H9 (cell line): ENCODE results near the gene C11orf65. TPM values are rescaled to one million over a fixed set of nuclear protein-coding genes. Genes with fewer than 3 reads are reported as not detected.
A peak's percentile ranks its signal among the peaks of the same experiment; 100 is the strongest.

Experiments
- DNase-seq: peaks from one replicate; pipeline ENCODE4 v3.0.0-alpha.2; 2017
- H2AFZ ChIP-seq: one replicate; pipeline ENCODE4 v1.6.1; 2013; ENCODE audit warnings: mild to moderate bottlenecking, low read length, control low read depth, moderate library complexity
- H2AK5ac ChIP-seq: 2 replicates; pipeline ENCODE4 v1.6.1; 2013; ENCODE audit warnings: low read length, control low read depth, mixed read lengths; ENCODE audit not compliant: insufficient read length
- H2BK120ac ChIP-seq: one replicate; pipeline ENCODE4 v1.6.1; 2013; ENCODE audit warnings: low read depth, mild to moderate bottlenecking, low read length, control low read depth, inconsistent platforms; ENCODE audit not compliant: poor library complexity, severe bottlenecking
- H2BK12ac ChIP-seq: 2 replicates; pipeline ENCODE4 v1.6.1; 2013; ENCODE audit warnings: low read length, control low read depth, mixed read lengths, low read depth; ENCODE audit not compliant: insufficient read length
- H2BK15ac ChIP-seq: 2 replicates; pipeline ENCODE4 v1.6.1; 2013; ENCODE audit warnings: low read depth, low read length, control low read depth
- H2BK20ac ChIP-seq: one replicate; pipeline ENCODE4 v1.6.1; 2013; ENCODE audit warnings: low read depth, mild to moderate bottlenecking, low read length, control low read depth, inconsistent platforms; ENCODE audit not compliant: poor library complexity, severe bottlenecking
- H2BK5ac ChIP-seq: 2 replicates; pipeline ENCODE4 v1.6.1; 2013; ENCODE audit warnings: low read length, control low read depth, mixed read lengths; ENCODE audit not compliant: insufficient read length
- H3K14ac ChIP-seq: 2 replicates; pipeline ENCODE4 v1.6.1; 2013; ENCODE audit warnings: low read length, control low read depth; ENCODE audit not compliant: insufficient read depth
- H3K18ac ChIP-seq: 2 replicates; pipeline ENCODE4 v1.6.1; 2013; ENCODE audit warnings: low read depth, mild to moderate bottlenecking, mixed read lengths, low read length, control low read depth; ENCODE audit not compliant: insufficient read length
- H3K23ac ChIP-seq: 2 replicates; pipeline ENCODE4 v1.6.1; 2013; ENCODE audit warnings: low read length, control low read depth, mixed read lengths, low read depth; ENCODE audit not compliant: insufficient read length
- H3K23me2 ChIP-seq: 2 replicates; pipeline ENCODE4 v1.6.1; 2013; ENCODE audit warnings: low read depth, mild to moderate bottlenecking, mixed read lengths, low read length, control low read depth; ENCODE audit not compliant: insufficient read length, poor library complexity, severe bottlenecking
- H3K27ac ChIP-seq: 2 replicates; pipeline ENCODE4 v1.5.1; 2013; ENCODE audit warnings: low read length, control low read depth, mixed read lengths, low read depth; ENCODE audit not compliant: insufficient read length
- H3K27me3 ChIP-seq: 2 replicates; pipeline ENCODE4 v1.6.1; 2013; ENCODE audit warnings: low read length, control low read depth, inconsistent platforms; ENCODE audit not compliant: insufficient read depth
- H3K4ac ChIP-seq: 2 replicates; pipeline ENCODE4 v1.6.1; 2013; ENCODE audit warnings: low read depth, mild to moderate bottlenecking, control low read depth, inconsistent platforms, low read length, moderate library complexity
- H3K4me1 ChIP-seq: 2 replicates; pipeline ENCODE4 v1.6.1; 2013; ENCODE audit warnings: low read length, control low read depth, inconsistent platforms; ENCODE audit not compliant: insufficient read depth
- H3K4me2 ChIP-seq: 2 replicates; pipeline ENCODE4 v1.6.1; 2013; ENCODE audit warnings: low read length, control low read depth, mixed read lengths; ENCODE audit not compliant: insufficient read length, insufficient read depth
- H3K56ac ChIP-seq: 2 replicates; pipeline ENCODE4 v1.6.1; 2013; ENCODE audit warnings: low read depth, mild to moderate bottlenecking, mixed read lengths, low read length, control low read depth; ENCODE audit not compliant: insufficient read length
- H3K79me1 ChIP-seq: 2 replicates; pipeline ENCODE4 v1.6.1; 2013; ENCODE audit warnings: low read depth, mild to moderate bottlenecking, moderate library complexity, low read length, control low read depth, inconsistent platforms; ENCODE audit not compliant: insufficient read depth, poor library complexity, severe bottlenecking
- H3K79me2 ChIP-seq: 2 replicates; pipeline ENCODE4 v1.6.1; 2013; ENCODE audit warnings: low read length, control low read depth, inconsistent platforms; ENCODE audit not compliant: insufficient read depth
- H3K9ac ChIP-seq: 2 replicates; pipeline ENCODE4 v1.6.1; 2013; ENCODE audit warnings: low read length, control low read depth, mixed read lengths; ENCODE audit not compliant: insufficient read length; ENCODE audit errors: extremely low read depth
- H3K9me3 ChIP-seq: one replicate; pipeline ENCODE4 v1.6.1; 2013; ENCODE audit warnings: low read depth, low read length, inconsistent platforms; ENCODE audit not compliant: control insufficient read depth
- H3T11ph ChIP-seq: one replicate; pipeline ENCODE4 v1.6.1; 2013; ENCODE audit warnings: mild to moderate bottlenecking, low read length, control low read depth, inconsistent platforms
- H4K20me1 ChIP-seq: one replicate; pipeline ENCODE4 v1.6.1; 2013; ENCODE audit not compliant: control insufficient read depth, insufficient read length, insufficient read depth
- H4K5ac ChIP-seq: 2 replicates; pipeline ENCODE4 v1.6.1; 2013; ENCODE audit warnings: low read depth, mild to moderate bottlenecking, mixed read lengths, low read length, control low read depth; ENCODE audit not compliant: insufficient read length
- H4K8ac ChIP-seq: replicated peaks from 2 replicates; pipeline ENCODE4 v1.6.1; 2013; ENCODE audit warnings: low read length, control low read depth, mixed read lengths, low read depth; ENCODE audit not compliant: insufficient read length
- H4K91ac ChIP-seq: 2 replicates; pipeline ENCODE4 v1.6.1; 2013; ENCODE audit warnings: low read depth, mild to moderate bottlenecking, moderate library complexity, mixed read lengths, low read length, control low read depth; ENCODE audit not compliant: insufficient read length
- H3K27ac Mint-ChIP-seq, 3 experiments: 2 replicates in 2 of 3; 3 replicates in 1 of 3; pipeline ENCODE4 v1.8.0; 2020 to 2021; ENCODE audit warnings: mixed read lengths in 3 of 3, mild to moderate bottlenecking in 1 of 3, moderate library complexity in 1 of 3
- H3K27me3 Mint-ChIP-seq: 2 replicates; pipeline ENCODE4 v1.8.0; 2021; ENCODE audit warnings: low read depth, mild to moderate bottlenecking, moderate library complexity, mixed read lengths
- H3K36me3 Mint-ChIP-seq, 3 experiments: 2 replicates in 2 of 3; 3 replicates in 1 of 3; pipeline ENCODE4 v1.8.0; 2020 to 2021; ENCODE audit warnings: low read depth in 3 of 3, mixed read lengths in 3 of 3; ENCODE audit not compliant: insufficient read depth in 1 of 3
- H3K4me1 Mint-ChIP-seq, 2 experiments: 2 replicates each; pipeline ENCODE4 v1.8.0; 2020; ENCODE audit warnings: mixed read lengths in 2 of 2
- H3K4me3 Mint-ChIP-seq, 2 experiments: 2 replicates in 1 of 2; 3 replicates in 1 of 2; pipeline ENCODE4 v1.8.0; 2020 to 2021; ENCODE audit warnings: mild to moderate bottlenecking in 2 of 2, mixed read lengths in 2 of 2, moderate library complexity in 1 of 2
- H3K9me3 Mint-ChIP-seq, 2 experiments: 2 replicates in 1 of 2; 3 replicates in 1 of 2; pipeline ENCODE4 v1.8.0; 2020; ENCODE audit warnings: mild to moderate bottlenecking in 2 of 2, mixed read lengths in 2 of 2, moderate library complexity in 1 of 2
- WGBS: extraction: QIAGEN DNeasy Blood & Tissue Kit; methylation state at CpG from one replicate; pipeline ENCODE4 v1.1.7; 2013; ENCODE audit warnings: missing lambda C conversion rate, low lambda C conversion rate, mixed read lengths; ENCODE audit not compliant: insufficient read length; ENCODE audit errors: extremely low coverage; 5-methylcytosine and 5-hydroxymethylcytosine counted together
- total RNA-seq: library from RNA; stranded (reverse); gene quantifications from 2 replicates; pipeline ENCODE4 v1.2.1, GENCODE V29; 2021
- TF ChIP-seq, protein P1 (sequence below): fragments of 200-600 bp; sonication (generic); conservative IDR thresholded peaks from 3 replicates; pipeline ENCODE4 v1.8.0; 2021; ENCODE audit warnings: antibody characterized with exemption, mild to moderate bottlenecking

The C11orf65 gene
- total RNA-seq, 1 experiment from 2014 or later, result 0.55 TPM

DNA sequence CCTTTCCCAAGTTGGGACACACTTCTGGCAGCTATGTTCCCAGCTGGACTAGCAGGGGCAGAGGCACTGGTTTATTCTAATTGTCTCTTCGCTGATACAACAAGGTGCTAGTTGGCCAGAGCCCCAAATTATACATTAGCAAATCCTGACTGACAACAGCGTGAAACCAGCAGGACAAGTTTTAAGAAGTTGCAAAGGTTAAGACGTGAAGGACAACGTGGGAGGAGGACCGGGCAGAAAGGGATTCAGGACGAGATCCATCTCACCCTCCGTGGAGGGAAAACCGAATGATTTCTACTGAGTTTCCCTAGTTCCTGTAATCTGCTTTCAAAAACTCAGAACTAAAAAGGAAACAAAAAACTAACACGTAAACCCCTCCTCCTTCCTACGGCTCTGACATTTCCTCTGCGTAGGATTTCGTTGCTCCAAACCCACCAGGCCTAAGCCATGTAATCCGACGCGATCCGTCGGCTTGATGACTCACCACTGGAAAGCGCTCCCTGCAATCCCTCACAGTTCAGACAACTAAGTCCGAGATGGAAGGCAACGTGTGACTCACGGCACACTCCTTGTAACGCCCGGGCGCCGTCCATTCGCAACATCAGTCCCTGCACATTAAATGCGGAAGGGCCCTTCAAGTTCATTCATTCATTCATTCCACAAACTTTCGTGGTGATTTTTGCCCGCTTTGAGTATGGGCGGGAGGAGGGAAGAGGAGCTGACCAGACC, 30.2 kb upstream of the C11orf65 start:
- TF ChIP-seq, protein P1, sequence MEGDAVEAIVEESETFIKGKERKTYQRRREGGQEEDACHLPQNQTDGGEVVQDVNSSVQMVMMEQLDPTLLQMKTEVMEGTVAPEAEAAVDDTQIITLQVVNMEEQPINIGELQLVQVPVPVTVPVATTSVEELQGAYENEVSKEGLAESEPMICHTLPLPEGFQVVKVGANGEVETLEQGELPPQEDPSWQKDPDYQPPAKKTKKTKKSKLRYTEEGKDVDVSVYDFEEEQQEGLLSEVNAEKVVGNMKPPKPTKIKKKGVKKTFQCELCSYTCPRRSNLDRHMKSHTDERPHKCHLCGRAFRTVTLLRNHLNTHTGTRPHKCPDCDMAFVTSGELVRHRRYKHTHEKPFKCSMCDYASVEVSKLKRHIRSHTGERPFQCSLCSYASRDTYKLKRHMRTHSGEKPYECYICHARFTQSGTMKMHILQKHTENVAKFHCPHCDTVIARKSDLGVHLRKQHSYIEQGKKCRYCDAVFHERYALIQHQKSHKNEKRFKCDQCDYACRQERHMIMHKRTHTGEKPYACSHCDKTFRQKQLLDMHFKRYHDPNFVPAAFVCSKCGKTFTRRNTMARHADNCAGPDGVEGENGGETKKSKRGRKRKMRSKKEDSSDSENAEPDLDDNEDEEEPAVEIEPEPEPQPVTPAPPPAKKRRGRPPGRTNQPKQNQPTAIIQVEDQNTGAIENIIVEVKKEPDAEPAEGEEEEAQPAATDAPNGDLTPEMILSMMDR, result no peak
- Mint-ChIP-seq H3K9me3 (no peaks in the 10 kb centered on the region; a peak in 1 of 5 replicates), H3K27ac (peak overlapping the region; percentile 87 to 99 (median 97)), H3K4me1 (peaks cover 11 to 16% of the 10 kb centered on the region in 2 experiments), H3K36me3 (no peaks in the 10 kb centered on the region), H3K27me3 (peaks cover 8% of the 10 kb centered on the region), H3K4me3 (peak overlapping the region; percentile 93 to 97)
- Histone ChIP-seq H3K56ac (no peak overlapping the region), H3K4me1 (no peaks in the 10 kb centered on the region; the same call in none of the 2 replicates), H3K23me2 (peaks cover 14% of the 10 kb centered on the region), H2BK5ac (no peak overlapping the region), H4K5ac (no peak overlapping the region), H3K27me3 (no peaks in the 10 kb centered on the region), H4K91ac (no peak overlapping the region), H4K8ac (no peak overlapping the region), H2AK5ac (no peak overlapping the region), H3K9ac (peak overlapping the region; percentile 59), H2AFZ (no peak overlapping the region), H2BK120ac (no peak overlapping the region), H2BK15ac (no peak overlapping the region), H4K20me1 (no peaks in the 10 kb centered on the region), H3K9me3 (no peaks in the 10 kb centered on the region), H3K14ac (peak overlapping the region; percentile 75), H3K23ac (no peak overlapping the region), H3K18ac (peak overlapping the region; percentile 44), H3K4me2 (peak overlapping the region; percentile 87), H3K79me1 (no peaks in the 10 kb centered on the region), H2BK12ac (no peak overlapping the region), H3K4ac (no peak overlapping the region), H3T11ph (no peak overlapping the region), H3K27ac (no peak overlapping the region), H2BK20ac (no peak overlapping the region), H3K79me2 (no peaks in the 10 kb centered on the region)
- WGBS, result no CpG with 5 or more reads among the region's 30 CpGs
- peak; percentile 91 for DNase-seq
